NCI-H187 treated with DMSO at 0.1 percent for 48 hours (cell line): ENCODE data around the gene CTDSPL.

ENCODE experiments used
- DNase-seq: peaks from one replicate; lab custom pipeline; 2025; lab: John Stamatoyannopoulos, UW

CTDSPL gene

DNA sequence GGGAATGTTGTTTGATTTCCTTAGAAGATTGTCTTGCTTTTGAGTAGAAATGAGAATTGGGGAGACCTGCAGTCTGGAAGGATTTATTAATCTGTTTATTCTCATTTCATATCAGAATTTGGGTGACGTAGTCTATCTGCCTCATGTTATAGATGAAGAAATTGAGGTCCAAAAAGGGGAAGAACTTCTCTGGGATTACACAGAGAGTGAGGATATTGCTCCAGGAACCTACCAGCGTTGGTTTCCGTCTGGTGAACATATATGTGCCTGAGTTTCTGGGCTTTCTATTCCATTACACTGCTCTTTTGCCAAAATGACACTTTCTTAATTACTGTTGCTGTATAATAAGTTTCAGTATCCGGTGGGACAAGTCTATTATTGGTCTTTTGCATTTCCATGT is 51.8 kb downstream of the CTDSPL start:
- DNase-seq: no peak

- no peak for DNase-seq
Measured at GRCh38 chr3:37916685-37917084, 55.0 kb downstream of the CTDSPL start.

GRCh38 chr3:37918627-37919026 is 56.9 kb downstream of the CTDSPL start:
- DNase-seq: no peak

GRCh38 chr3:37920156-37920699 is 58.5 kb downstream of the CTDSPL start:
- DNase-seq: no peak

GRCh38 chr3:37921025-37921424 is 59.3 kb downstream of the CTDSPL start:
- DNase-seq: no peak

- DNase-seq: no peak
Measured at GRCh38 chr3:37922721-37923568, 61.3 kb downstream of the CTDSPL start.

DNA sequence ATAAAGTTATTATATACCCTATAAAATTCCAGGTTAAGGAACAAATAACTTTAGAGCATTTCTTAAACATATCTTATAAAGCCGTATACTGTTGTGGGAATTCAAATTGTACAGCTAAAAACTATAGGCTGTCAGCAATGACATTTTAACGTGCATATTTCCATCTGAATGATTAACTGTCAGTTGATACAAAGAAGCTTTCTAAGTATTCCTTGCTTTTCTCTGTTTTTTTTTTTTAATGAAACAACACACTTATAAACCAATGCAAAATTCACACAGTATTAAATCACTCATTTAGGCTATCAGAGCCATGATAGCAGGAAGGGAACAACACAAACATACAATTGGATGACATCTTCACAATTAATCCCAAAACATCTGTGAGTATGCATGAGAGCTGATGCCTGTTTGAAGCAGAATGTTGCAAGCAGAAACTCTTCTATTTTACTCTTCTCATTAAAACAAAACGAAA is 61.9 kb downstream of the CTDSPL start:
- DNase-seq: no peak

GRCh38 chr3:37924453-37924852 is 62.8 kb downstream of the CTDSPL start:
- no peak for DNase-seq

- no peak for DNase-seq
Measured at GRCh38 chr3:37925157-37925556, 63.5 kb downstream of the CTDSPL start.

- DNase-seq: no peak
Measured at GRCh38 chr3:37926611-37927010, 64.9 kb downstream of the CTDSPL start.

DNA sequence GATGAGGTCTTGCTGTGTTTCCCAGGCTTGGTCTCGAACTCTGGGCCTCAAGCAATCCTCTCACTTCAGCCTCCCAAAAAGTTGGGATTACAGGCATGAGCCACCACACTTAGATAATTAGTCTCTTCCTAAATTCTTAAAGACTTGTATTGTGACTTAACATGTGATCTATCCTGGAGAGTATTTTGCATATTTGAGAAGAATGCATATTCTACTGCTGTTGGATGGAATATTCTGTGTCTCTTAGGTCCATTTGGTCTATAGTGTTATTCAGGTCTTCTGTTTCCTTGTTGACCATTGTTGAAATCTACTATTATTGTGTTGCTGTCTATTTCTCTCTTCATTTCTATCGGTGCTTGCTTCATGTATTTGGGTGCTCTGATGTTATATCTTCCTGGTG is 68.8 kb downstream of the CTDSPL start:
- no peak for DNase-seq

- DNase-seq: no peak
Measured at GRCh38 chr3:37932505-37932904, 70.8 kb downstream of the CTDSPL start.

DNA sequence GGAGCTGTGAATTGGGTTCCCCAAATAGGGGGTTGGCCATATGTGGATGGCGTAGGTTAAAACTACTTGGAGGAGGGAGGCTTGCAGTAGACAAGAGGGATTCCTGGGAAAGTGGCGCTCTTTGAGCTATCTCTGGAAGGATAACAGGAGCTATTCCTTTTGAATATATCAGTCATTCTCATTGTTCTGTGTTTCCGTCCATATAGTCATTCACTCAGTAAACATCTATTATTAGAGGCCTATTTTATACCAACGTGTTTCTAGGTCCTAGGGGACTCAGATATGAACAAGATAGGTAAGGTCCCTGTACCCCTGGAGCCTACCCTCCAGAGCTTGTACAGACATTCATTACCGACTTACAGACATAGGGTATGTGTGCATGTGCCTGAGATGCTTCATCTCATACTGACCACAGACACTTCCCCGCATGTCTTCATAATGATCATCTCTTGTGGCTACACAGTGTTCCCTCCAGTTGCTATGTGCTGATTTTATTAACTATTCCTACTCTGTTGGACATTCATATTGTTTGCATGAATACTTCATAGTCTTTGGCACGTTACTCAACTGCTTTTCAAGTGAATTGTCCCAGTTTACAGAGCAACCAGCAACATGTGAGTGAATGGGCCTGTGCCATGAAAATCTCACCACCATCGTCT is 73.1 kb downstream of the CTDSPL start:
- no peak for DNase-seq

GRCh38 chr3:37935290-37935668 is 73.6 kb downstream of the CTDSPL start:
- DNase-seq: no peak

GRCh38 chr3:37935756-37936666 is 74.3 kb downstream of the CTDSPL start:
- DNase-seq: no peak

DNA sequence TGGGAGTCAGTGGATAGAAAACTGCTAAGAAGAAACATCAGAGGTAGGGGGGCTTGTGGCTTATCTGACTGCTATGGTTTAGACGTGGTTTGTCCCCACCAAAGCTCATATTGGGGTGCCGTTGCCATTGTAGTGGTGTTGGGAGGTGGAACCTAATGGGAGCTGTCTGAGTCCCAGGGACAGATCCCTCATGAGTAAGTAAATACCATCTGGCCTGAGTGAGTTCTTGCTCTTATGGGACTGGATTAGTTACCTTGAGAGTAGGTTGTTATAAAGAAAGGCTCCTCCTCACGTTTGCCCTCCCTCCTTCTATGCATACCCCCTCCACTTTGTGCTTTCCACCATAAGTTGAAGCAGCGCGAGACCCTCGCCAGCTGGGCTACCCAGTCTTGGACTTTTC is 75.5 kb downstream of the CTDSPL start:
- DNase-seq: no peak

DNA sequence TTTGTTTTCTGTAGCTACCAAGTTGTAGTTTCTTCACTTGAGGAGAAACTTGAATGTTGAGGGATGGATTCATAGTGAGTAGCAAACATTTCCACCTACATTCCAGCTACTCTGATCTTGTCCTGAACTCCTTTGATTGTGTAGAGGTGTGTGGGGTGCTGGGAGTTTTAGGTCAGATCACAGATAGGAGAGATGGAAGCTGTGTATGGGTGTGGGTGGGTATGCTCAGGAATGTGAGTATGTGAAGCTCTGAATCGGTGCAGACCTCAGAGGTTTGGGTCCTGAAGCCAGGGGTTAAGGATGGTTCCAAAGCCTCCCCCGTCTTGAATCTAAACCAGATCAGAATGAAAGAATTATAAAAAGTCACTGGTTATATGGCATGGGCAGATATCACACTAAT is 76.3 kb downstream of the CTDSPL start:
- no peak for DNase-seq

DNA sequence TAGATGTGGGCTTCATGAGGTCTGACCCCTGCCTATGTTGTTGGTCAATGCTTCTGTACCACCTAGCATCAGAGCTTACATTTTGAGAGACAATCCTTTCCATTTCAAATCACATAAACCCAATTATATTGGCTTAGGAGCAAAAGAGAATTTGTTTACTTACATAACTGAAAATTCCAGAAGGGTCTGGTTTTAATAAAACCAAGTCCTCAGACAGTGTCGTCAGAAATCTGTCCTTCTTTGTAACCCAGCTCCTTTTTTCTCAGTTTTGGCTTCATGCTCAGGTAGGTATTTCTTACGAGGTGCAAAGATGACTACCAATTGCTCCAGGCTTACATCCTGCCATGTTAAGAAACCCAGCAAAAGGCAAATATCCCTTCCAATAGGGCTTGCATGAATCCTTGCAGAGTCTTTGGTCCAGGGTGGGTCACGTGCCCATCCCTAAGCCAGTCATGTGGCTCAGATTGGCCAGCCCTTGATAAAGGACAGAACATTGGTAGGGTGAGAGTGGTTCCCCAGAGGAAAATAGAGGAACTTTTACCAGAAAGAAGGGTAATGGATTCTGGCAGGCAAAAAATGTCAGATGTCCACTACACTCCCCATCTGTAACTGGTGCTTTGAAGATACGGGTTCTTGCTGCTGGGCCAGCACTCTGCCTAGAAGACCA is 78.7 kb downstream of the CTDSPL start:
- no peak for DNase-seq

DNA sequence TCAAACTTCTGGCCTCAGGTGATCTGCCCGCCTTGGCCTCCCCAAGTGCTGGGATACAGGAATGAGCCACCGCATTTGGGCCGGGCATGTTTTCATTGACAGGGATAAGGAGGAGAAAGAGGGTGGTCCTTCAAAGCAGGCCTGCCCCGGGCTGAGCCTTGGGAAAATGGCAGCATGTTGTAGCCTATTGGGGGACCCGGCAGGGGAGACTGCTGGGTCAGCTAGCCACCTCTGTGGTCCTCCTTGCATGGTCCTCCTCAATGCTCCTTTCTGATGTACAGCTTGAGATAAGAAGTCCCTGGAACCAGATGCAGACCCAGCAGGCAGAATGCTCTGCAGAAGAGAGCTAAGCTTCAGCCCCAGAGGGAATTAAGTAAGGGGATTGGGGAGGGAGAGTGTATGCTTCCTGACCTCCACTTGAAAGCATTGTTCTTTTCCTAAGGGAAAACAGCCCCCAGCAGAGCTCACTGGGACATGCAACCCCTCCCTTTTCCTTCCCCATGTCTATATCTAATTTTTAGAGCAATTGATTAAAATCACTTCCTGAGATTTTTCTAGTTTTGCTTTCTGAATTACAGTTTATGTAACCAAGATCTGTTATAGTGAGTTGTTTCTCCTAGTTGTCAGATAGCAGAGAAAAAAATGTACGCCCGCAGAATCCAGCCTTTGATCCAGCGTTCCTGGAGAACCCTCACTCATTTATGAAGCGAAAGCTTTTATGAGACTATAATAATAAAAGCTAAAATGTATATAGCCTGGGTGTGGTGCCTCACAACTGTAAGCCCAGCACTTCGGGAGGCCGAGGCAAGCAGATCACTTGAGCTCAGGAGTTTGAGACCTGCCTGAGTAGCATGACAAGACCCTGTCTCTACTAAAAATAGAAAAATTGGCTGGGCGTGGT is 80.2 kb downstream of the CTDSPL start:
- no peak for DNase-seq

DNA sequence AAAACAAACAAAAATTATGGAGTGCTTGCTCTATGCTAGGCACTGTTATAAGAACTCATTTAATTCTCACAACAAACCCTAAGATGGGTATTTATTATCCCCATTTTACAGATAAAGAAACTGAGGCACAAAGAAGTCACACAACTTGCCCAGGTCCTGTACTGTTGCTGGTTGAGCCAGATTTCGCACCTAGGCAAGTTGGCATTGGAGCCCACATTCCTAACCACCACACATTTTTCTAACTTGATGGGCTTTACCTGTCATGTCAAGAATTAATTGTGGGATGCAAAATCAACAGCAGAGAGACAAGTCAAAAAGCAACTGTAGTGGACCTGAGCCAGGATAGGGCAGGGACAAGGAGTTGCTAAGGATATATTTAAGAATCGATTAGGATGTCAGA is 81.0 kb downstream of the CTDSPL start:
- DNase-seq: no peak

GRCh38 chr3:37943126-37943525 is 81.4 kb downstream of the CTDSPL start:
- DNase-seq: no peak
